Measurements from ENCODE around the gene SMYD3. TPM values are rescaled to one million over a fixed set of nuclear protein-coding genes. Genes with fewer than 3 reads are reported as not detected.

Gene SMYD3
- total and polyA plus RNA-seq, 9 of the 15 experiments (the other 6 are each of a cell fraction or from before 2014, with no cell fraction given), result 128 to 440 (median 197) TPM

DNA sequence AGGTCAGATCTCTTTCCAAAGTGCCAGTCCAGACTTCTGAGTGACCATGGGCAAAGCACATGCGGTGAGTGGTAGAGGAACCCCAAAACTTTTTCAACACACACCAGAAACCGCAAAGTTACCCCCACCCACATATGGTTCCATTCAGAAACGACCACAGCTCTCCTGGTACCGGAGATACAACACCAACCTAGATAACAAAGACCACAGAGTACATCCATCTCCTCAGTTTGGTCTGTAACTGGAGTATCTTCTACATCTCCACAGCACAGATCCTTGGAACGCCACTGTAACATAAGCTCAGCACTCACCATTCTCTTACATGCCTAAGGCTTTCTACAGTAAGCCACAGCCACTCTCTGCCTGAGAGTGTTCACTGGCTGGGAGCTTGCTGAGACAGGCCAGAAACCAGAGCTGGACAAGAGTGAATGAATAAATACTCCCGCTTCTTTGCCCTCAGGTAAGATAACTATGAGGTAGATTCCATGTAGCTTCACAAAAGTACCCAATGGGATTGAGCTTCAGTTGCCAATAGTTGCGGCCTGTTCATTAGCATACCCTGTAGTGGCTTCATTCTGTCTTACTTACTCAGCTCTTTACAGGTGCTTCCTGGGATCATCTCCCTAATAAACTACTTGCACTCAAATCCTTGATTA is 81.8 kb downstream of the SMYD3 start (continued):
- no peak for TF ChIP-seq CBX8 (IDR thresholded peaks at IDR 0.05; ENCODE audit: borderline replicate concordance, extremely low read depth, low read depth, low read length, poor library complexity, severe bottlenecking)
- 0 out of 2 replicates have a peak, but pooled peaks have one; percentile 16 for TF ChIP-seq SMAD3 (CRISPR knock-in tag; conservative IDR thresholded peaks at IDR 0.05)
- TF ChIP-seq MLLT1 (IDR thresholded peaks at IDR 0.05), result peak in 1 of 2 experiments; percentile 97; a peak in 2 of 4 replicates
- peak; percentile 34; the same call in 1 of the 2 replicates for TF ChIP-seq BACH1 (tag; IDR thresholded peaks at IDR 0.05)
- peak; percentile 39 for TF ChIP-seq NEUROD1 (IDR thresholded peaks at IDR 0.05; ENCODE audit: borderline replicate concordance, low read depth, low read length, partially characterized antibody)
- 0 out of 2 replicates have a peak, but pooled peaks have one; percentile 34 for TF ChIP-seq OTX1 (CRISPR knock-in tag; IDR thresholded peaks at IDR 0.05)
- TF ChIP-seq HMBOX1 (IDR thresholded peaks at IDR 0.05), result peak; percentile 82
- TF ChIP-seq VEZF1 (CRISPR knock-in tag; IDR thresholded peaks at IDR 0.05), result peak; percentile 75
- peak; percentile 78 for TF ChIP-seq CREM (IDR thresholded peaks at IDR 0.05; ENCODE audit: low read depth)
- no peak for TF ChIP-seq ZNF586 (CRISPR knock-in tag; conservative IDR thresholded peaks at IDR 0.05)
- no peak for TF ChIP-seq E2F3 (CRISPR knock-in tag; IDR thresholded peaks at IDR 0.05)
- TF ChIP-seq, protein P1, sequence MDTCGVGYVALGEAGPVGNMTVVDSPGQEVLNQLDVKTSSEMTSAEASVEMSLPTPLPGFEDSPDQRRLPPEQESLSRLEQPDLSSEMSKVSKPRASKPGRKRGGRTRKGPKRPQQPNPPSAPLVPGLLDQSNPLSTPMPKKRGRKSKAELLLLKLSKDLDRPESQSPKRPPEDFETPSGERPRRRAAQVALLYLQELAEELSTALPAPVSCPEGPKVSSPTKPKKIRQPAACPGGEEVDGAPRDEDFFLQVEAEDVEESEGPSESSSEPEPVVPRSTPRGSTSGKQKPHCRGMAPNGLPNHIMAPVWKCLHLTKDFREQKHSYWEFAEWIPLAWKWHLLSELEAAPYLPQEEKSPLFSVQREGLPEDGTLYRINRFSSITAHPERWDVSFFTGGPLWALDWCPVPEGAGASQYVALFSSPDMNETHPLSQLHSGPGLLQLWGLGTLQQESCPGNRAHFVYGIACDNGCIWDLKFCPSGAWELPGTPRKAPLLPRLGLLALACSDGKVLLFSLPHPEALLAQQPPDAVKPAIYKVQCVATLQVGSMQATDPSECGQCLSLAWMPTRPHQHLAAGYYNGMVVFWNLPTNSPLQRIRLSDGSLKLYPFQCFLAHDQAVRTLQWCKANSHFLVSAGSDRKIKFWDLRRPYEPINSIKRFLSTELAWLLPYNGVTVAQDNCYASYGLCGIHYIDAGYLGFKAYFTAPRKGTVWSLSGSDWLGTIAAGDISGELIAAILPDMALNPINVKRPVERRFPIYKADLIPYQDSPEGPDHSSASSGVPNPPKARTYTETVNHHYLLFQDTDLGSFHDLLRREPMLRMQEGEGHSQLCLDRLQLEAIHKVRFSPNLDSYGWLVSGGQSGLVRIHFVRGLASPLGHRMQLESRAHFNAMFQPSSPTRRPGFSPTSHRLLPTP (IDR thresholded peaks at IDR 0.05; ENCODE audit: borderline replicate concordance, extremely low read depth, insufficient read length), result no peak
- TF ChIP-seq MYC (IDR thresholded peaks at IDR 0.05; ENCODE audit: low read depth, low read length), result peak; percentile 40; the same call in 1 of the 2 replicates
- TF ChIP-seq MYC (CRISPR knock-in tag; IDR thresholded peaks at IDR 0.05; ENCODE audit: borderline replicate concordance, low read depth), result no peak
- peak; percentile 75; the same call in 1 of the 2 replicates for TF ChIP-seq RNF2 (IDR thresholded peaks at IDR 0.05)
- no peak for TF ChIP-seq ZKSCAN3 (CRISPR knock-in tag; IDR thresholded peaks at IDR 0.05)
- peak; percentile 72 for TF ChIP-seq EGR1 (conservative IDR thresholded peaks at IDR 0.05)
- peak; percentile 21; the same call in 1 of the 2 replicates for TF ChIP-seq CHAMP1 (IDR thresholded peaks at IDR 0.05)

Data from K562 (cell line).